GM12878 (cell line): ENCODE data around the gene HACD3. TPM values are rescaled to one million over a fixed set of nuclear protein-coding genes. Genes with fewer than 3 reads are reported as not detected.

Experiments used
- ATAC-seq: fragments of 200-7000 bp; cut with Tn5 transposase; 3 replicates; pipeline ENCODE4 v1.9.1; 2020; ENCODE audit warnings: mild to moderate bottlenecking, moderate library complexity
- BruUV-seq: library from RNA; stranded (reverse); fragments of 400-500 nt; replicated peaks from 2 replicates; lab custom pipeline; 2021; lab: Mats Ljungman, UMichigan
- CTCF ChIA-PET: fragments of 300-600 bp; sonication (Branson Sonifier 250); formaldehyde crosslinking; extraction: SDS; loops from one replicate; lab custom pipeline; 2021; ENCODE audit warnings: inconsistent platforms; lab: Yijun Ruan, JAX
- POLR2A ChIA-PET: fragments of 350-600 bp; formaldehyde crosslinking; extraction: SDS; loops from one replicate; lab custom pipeline; 2021; ENCODE audit warnings: inconsistent platforms; lab: Charles Lee
- RAD21 ChIA-PET: fragments of 300-600 bp; sonication (Branson Sonifier 250); formaldehyde crosslinking; loops from one replicate; lab custom pipeline; 2023; ENCODE audit warnings: antibody characterized with exemption; ENCODE audit not compliant: unreplicated experiment; lab: Charles Lee
- SMC1A ChIA-PET: fragments of 300-600 bp; sonication (Branson Sonifier 250); formaldehyde crosslinking; loops from one replicate; lab custom pipeline; 2023; ENCODE audit not compliant: unreplicated experiment, uncharacterized antibody; lab: Charles Lee
- DNase-seq: peaks from one replicate; pipeline ENCODE4 v3.0.0-alpha.2; 2011; ENCODE audit warnings: low read depth, low spot score
- FAIRE-seq: peaks from 3 replicates; lab custom pipeline; 2011; peaks lifted over from hg19 to GRCh38; lab: Jason Lieb, UNC
- H2AFZ ChIP-seq: 2 replicates; pipeline ENCODE4 v1.6.0; 2011; ENCODE audit warnings: low read depth, low read length, control low read depth; ENCODE audit not compliant: control insufficient read depth
- H3K27ac ChIP-seq: 2 replicates; pipeline ENCODE4 v1.5.1; 2011; ENCODE audit warnings: control low read depth; ENCODE audit not compliant: control insufficient read depth, insufficient read depth
- H3K27me3 ChIP-seq, 2 experiments: replicated peaks in 1 of 2; 2 replicates each; pipeline versions ENCODE4 v1.6.0 to v1.6.1; 2011; ENCODE audit warnings: low read length in 1 of 2; ENCODE audit not compliant: control insufficient read depth in 2 of 2, insufficient read depth in 2 of 2
- H3K36me3 ChIP-seq, 2 experiments: 2 replicates each; pipeline ENCODE4 v1.5.1; 2011; ENCODE audit warnings: low read length in 1 of 2; ENCODE audit not compliant: control insufficient read depth in 2 of 2, insufficient read depth in 2 of 2
- H3K4me1 ChIP-seq: 2 replicates; pipeline ENCODE4 v1.6.1; 2011; ENCODE audit warnings: mild to moderate bottlenecking, low read length, moderate library complexity, mixed read lengths; ENCODE audit not compliant: control insufficient read depth, insufficient read depth
- H3K4me2 ChIP-seq: 2 replicates; pipeline ENCODE4 v1.6.0; 2011; ENCODE audit warnings: control low read depth; ENCODE audit not compliant: control insufficient read depth, insufficient read depth
- H3K4me3 ChIP-seq: fragments of 200-600 bp; sonication (generic); 2 replicates; pipeline ENCODE4 v1.5.1; 2016
- H3K79me2 ChIP-seq: 2 replicates; pipeline ENCODE4 v1.6.0; 2011; ENCODE audit warnings: low read length; ENCODE audit not compliant: control insufficient read depth, insufficient read depth
- H3K9ac ChIP-seq: 2 replicates; pipeline ENCODE4 v1.8.0; 2011; ENCODE audit warnings: low read length, control low read depth, mixed read lengths; ENCODE audit not compliant: control insufficient read depth, insufficient read depth
- H3K9me3 ChIP-seq: replicated peaks from 3 replicates; pipeline ENCODE4 v1.5.1; 2011; ENCODE audit warnings: mild to moderate bottlenecking, low read length; ENCODE audit not compliant: control insufficient read depth, insufficient read depth
- H4K20me1 ChIP-seq: 2 replicates; pipeline ENCODE4 v1.6.0; 2011; ENCODE audit not compliant: control insufficient read depth, insufficient read depth
- FOS ChIP-seq: IDR thresholded peaks from 3 replicates; pipeline ENCODE4 v1.6.1; 2011; ENCODE audit warnings: borderline replicate concordance; ENCODE audit not compliant: insufficient read length; ENCODE audit errors: extremely low read depth
- MTA3 ChIP-seq: IDR thresholded peaks from 2 replicates; pipeline ENCODE4 v1.6.1; 2012; ENCODE audit warnings: low read length, inconsistent platforms, borderline replicate concordance
- PAX5 ChIP-seq: IDR thresholded peaks from 2 replicates; pipeline ENCODE4 v1.6.1; 2011; ENCODE audit warnings: low read depth, low read length, borderline replicate concordance
- RAD21 ChIP-seq: IDR thresholded peaks from 2 replicates; pipeline ENCODE4 v1.6.1; 2011; ENCODE audit warnings: mild to moderate bottlenecking, low read depth, low read length, moderate library complexity; ENCODE audit not compliant: insufficient read depth
- SIN3A ChIP-seq: IDR thresholded peaks from 2 replicates; pipeline ENCODE4 v1.6.1; 2012; ENCODE audit warnings: low read depth, low read length, improper control_type of control experiment
- TBL1XR1 ChIP-seq: IDR thresholded peaks from 2 replicates; pipeline ENCODE4 v1.6.1; 2012; ENCODE audit warnings: low read depth, low read length, improper control_type of control experiment
- WGBS: methylation state at CpG from one replicate; pipeline ENCODE4 v1.1.6; 2016; ENCODE audit warnings: low lambda C conversion rate; ENCODE audit not compliant: insufficient replicate concordance, insufficient coverage; ENCODE audit errors: missing lambda C conversion rate; 5-methylcytosine and 5-hydroxymethylcytosine counted together
- in situ Hi-C: fragments of 300-500 bp; cut with MboI; formaldehyde crosslinking; loops from 9 replicates; pipeline ENCODE4 v1.14.3; 2018; ENCODE audit warnings: mixed read lengths
- intact Hi-C: fragments of 100-400 bp; cut with micrococcal nuclease; formaldehyde crosslinking; loops from one replicate; pipeline ENCODE4 v1.14.2; 2022; ENCODE audit not compliant: unreplicated experiment
- polyA plus RNA-seq, 11 experiments: library from polyadenylated mRNA; depleted of rRNA in 4 of 11; unstranded in 6 of 11; stranded (reverse) in 5 of 11; fragments of >200 nt; fragmentation: Nextera tagmentation in 4 of 11; fragmentation: Illumina TruSeq in 1 of 11; extraction: Ambion mirVana in 4 of 11; extraction: Trizol in 1 of 11; gene quantifications; 1 replicate in 1 of 11; 2 replicates in 10 of 11; pipeline versions ENCODE4 v1.2.1 to v1.2.3, GENCODE V29; 2011 to 2016; ENCODE audit warnings: inconsistent platforms in 2 of 11, missing spikeins in 2 of 11, low read depth in 1 of 11
- total RNA-seq, 4 experiments: library from RNA; depleted of rRNA in 3 of 4; stranded (reverse); fragments of >200 nt in 3 of 4; fragmentation: Illumina TruSeq in 1 of 4; extraction: Trizol in 1 of 4; gene quantifications; 2 replicates each; pipeline versions ENCODE4 v1.2.1 to v1.2.3, GENCODE V29; 2013 to 2021
- TF ChIP-seq, protein P1 (sequence below): fragments of 450-650 bp; IDR thresholded peaks from 2 replicates; pipeline ENCODE4 v1.6.1; 2017; ENCODE audit warnings: low read depth, mild to moderate bottlenecking, moderate library complexity

HACD3 gene
- total and polyA plus RNA-seq, 10 of the 15 experiments (the other 5 are each of a cell fraction or from before 2014, with no cell fraction given): 25.9 to 75.8 (median 48.3) TPM

DNA sequence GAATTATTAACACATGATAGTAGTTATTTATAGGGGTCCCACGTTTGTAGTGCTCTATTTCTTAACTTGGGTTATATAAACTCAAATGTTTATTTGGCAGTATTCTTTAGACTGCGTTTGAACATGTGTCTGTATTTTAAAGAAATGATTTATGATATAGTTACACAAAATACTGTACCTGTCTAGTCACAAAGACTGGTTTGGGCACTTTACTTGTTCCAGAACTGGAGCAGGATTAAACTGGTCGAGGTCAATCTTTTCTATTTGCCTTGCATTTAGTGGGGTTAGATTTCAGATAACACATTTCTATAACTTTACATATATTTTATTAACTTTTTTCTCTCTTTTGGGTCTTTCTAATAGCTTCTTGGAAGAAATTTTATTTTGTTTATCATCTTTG is 39.5 kb downstream of the HACD3 start:
- in situ Hi-C loops: no loop called here
- no peaks in the 10 kb centered on the region for H3K27me3 ChIP-seq
- CTCF ChIA-PET: no interaction called here
- SMC1A ChIA-PET: interaction anchor here (1.5 kb wide), 1 partner anchor 11 kb away, joined by 5 read pairs; no protein-coding TSS in a partner anchor
- RAD21 ChIA-PET: no interaction called here
- WGBS: 80% methylated on average over 3 of the region's 3 CpGs
- no peaks in the 10 kb centered on the region; the same call in 2 of the 3 replicates for H3K9me3 ChIP-seq
- no peaks in the 10 kb centered on the region for H4K20me1 ChIP-seq
- BruUV-seq: no TSS peak
- FAIRE-seq (no peak), DNase-seq (no peak), ATAC-seq (no peak)
- POLR2A ChIA-PET: no interaction called here
- no peaks in the 10 kb centered on the region for H3K79me2 ChIP-seq
- no peak overlapping the region for H3K27ac ChIP-seq
- H3K4me1 ChIP-seq: no peaks in the 10 kb centered on the region
- H3K4me2 ChIP-seq: no peak overlapping the region
- intact Hi-C loops: no loop called here
- H3K36me3 ChIP-seq: peaks cover 3 to 8% of the 10 kb centered on the region in 2 experiments; a peak in 3 of 4 replicates
- TF ChIP-seq FOS (no peak), PAX5 (no peak), MTA3 (no peak)
- H3K4me3 ChIP-seq: no peak overlapping the region
- H2AFZ ChIP-seq: no peak overlapping the region
- no peak overlapping the region for H3K9ac ChIP-seq

DNA sequence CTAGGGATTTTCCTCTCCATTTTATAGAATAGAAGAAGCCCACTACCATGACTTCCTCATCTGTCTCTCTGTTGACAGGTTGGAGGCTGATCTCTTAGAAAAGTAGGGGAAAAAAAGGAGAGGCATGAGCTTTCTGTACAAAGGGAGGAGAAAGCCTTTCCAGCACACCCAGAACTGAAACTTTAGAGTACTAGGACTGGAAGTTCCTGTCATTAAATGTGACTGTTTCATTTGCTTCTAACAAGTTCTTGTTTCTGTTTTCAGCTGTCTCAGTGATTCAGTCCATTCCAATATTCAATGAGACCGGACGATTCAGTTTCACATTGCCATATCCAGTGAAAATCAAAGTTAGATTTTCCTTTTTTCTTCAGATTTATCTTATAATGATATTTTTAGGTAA is 41.7 kb downstream of the HACD3 start:
- Histone ChIP-seq H3K79me2 (no peaks in the 10 kb centered on the region), H3K27ac (no peak overlapping the region), H3K4me3 (no peak overlapping the region), H3K4me2 (no peak overlapping the region), H3K27me3 (no peaks in the 10 kb centered on the region), H3K4me1 (no peaks in the 10 kb centered on the region), H4K20me1 (no peaks in the 10 kb centered on the region), H3K36me3 (peaks cover 0 to 9% of the 10 kb centered on the region in 2 experiments; a peak in 3 of 4 replicates), H3K9ac (no peak overlapping the region; the same call in 1 of the 2 replicates), H2AFZ (no peak overlapping the region), H3K9me3 (no peaks in the 10 kb centered on the region)
- no TSS peak for BruUV-seq
- no peak for FAIRE-seq
- intact Hi-C loops: no loop called here
- SMC1A ChIA-PET: interaction anchor here (1.1 to 1.9 kb wide), 3 partner anchors 9 to 171 kb away, joined by 3 to 7 read pairs (median 5); no protein-coding TSS in a partner anchor
- no peak for ATAC-seq
- 46% methylated on average over 2 of the region's 2 CpGs for WGBS
- in situ Hi-C loops: no loop called here
- POLR2A ChIA-PET: interaction anchor here (0.6 kb wide), 1 partner anchor 249 kb away, joined by 3 read pairs; no protein-coding TSS in a partner anchor
- CTCF ChIA-PET: interaction anchor here (0.9 to 1.1 kb wide), 3 partner anchors 9 to 264 kb away, joined by 3 to 5 read pairs (median 3); no protein-coding TSS in a partner anchor
- TF ChIP-seq, protein P1, sequence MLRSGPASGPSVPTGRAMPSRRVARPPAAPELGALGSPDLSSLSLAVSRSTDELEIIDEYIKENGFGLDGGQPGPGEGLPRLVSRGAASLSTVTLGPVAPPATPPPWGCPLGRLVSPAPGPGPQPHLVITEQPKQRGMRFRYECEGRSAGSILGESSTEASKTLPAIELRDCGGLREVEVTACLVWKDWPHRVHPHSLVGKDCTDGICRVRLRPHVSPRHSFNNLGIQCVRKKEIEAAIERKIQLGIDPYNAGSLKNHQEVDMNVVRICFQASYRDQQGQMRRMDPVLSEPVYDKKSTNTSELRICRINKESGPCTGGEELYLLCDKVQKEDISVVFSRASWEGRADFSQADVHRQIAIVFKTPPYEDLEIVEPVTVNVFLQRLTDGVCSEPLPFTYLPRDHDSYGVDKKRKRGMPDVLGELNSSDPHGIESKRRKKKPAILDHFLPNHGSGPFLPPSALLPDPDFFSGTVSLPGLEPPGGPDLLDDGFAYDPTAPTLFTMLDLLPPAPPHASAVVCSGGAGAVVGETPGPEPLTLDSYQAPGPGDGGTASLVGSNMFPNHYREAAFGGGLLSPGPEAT: no peak
- no peak for TF ChIP-seq TBL1XR1
- no peak for TF ChIP-seq SIN3A
- no peak for TF ChIP-seq RAD21
- no peak for DNase-seq
- RAD21 ChIA-PET: no interaction called here
